ENCODE data around the gene FAAP100.

The FAAP100 gene

GRCh38 chr17:81576621-81577277, 24.6 kb upstream of the FAAP100 start:
- no peak for DNase-seq

GRCh38 chr17:81575836-81576235, 23.7 kb upstream of the FAAP100 start:
- no peak for DNase-seq

GRCh38 chr17:81574643-81574956, 22.4 kb upstream of the FAAP100 start:
- DNase-seq = no peak

- no peak for DNase-seq
These were observed 21.9 kb upstream of the FAAP100 start for GRCh38 chr17:81573794-81574642.

- no peak for DNase-seq
These were observed 20.5 kb upstream of the FAAP100 start for GRCh38 chr17:81572563-81573168.

GRCh38 chr17:81570964-81571363, 18.8 kb upstream of the FAAP100 start:
- no peak for DNase-seq

GRCh38 chr17:81569986-81570514, 17.9 kb upstream of the FAAP100 start:
- DNase-seq = no peak

- DNase-seq = no peak
These were observed 16.3 kb upstream of the FAAP100 start for GRCh38 chr17:81568416-81568815.

GRCh38 chr17:81567191-81567590, 15.0 kb upstream of the FAAP100 start:
- no peak for DNase-seq

- DNase-seq = no peak
These were observed 14.4 kb upstream of the FAAP100 start for GRCh38 chr17:81566461-81567126.

- DNase-seq = no peak
These were observed 13.1 kb upstream of the FAAP100 start for GRCh38 chr17:81565231-81565630.

- DNase-seq = no peak
These were observed 12.6 kb upstream of the FAAP100 start for GRCh38 chr17:81564778-81565177.

GRCh38 chr17:81563861-81564586, 11.9 kb upstream of the FAAP100 start:
- DNase-seq = no peak

- DNase-seq = no peak
These were observed 9.3 kb upstream of the FAAP100 start for GRCh38 chr17:81561494-81561885.

GRCh38 chr17:81558941-81559806, 7.0 kb upstream of the FAAP100 start:
- DNase-seq = no peak

GRCh38 chr17:81558115-81558468, 5.9 kb upstream of the FAAP100 start:
- DNase-seq = no peak

- no peak for DNase-seq
These were observed 5.3 kb upstream of the FAAP100 start for GRCh38 chr17:81557276-81558114.

GRCh38 chr17:81556863-81557262, 4.7 kb upstream of the FAAP100 start:
- peak; percentile 57 for DNase-seq

- DNase-seq = peak; percentile 68
These were observed 4.1 kb upstream of the FAAP100 start for GRCh38 chr17:81556175-81556691.

GRCh38 chr17:81553616-81554181, 1.5 kb upstream of the FAAP100 start:
- DNase-seq = no peak
